Fibroblast of lung (primary cell): Measurements from ENCODE around the gene TRPM7. TPM values are rescaled to one million over a fixed set of nuclear protein-coding genes. Genes with fewer than 3 reads are reported as not detected.
A peak's percentile ranks its signal among the peaks of the same experiment; 100 is the strongest.

Experiments used
- DNase-seq, 2 donors: peaks; one replicate each; pipeline versions ENCODE4 v3.0.0 to v3.0.0-alpha.2; 2010; ENCODE audit warnings: low read depth in 2 of 2
- H2AFZ ChIP-seq: 2 replicates; pipeline ENCODE4 v1.5.1; 2012; ENCODE audit warnings: low read length, control low read depth, inconsistent platforms
- H3K27ac ChIP-seq: 2 replicates; pipeline ENCODE4 v1.5.1; 2011; ENCODE audit warnings: low read length, control low read depth; ENCODE audit not compliant: insufficient read depth
- H3K27me3 ChIP-seq: 2 replicates; pipeline ENCODE4 v1.5.1; 2011; ENCODE audit warnings: mild to moderate bottlenecking, low read length; ENCODE audit not compliant: control insufficient read depth, insufficient read depth
- H3K36me3 ChIP-seq: 2 replicates; pipeline ENCODE4 v1.5.1; 2011; ENCODE audit warnings: low read length; ENCODE audit not compliant: control insufficient read depth, insufficient read depth
- H3K4me1 ChIP-seq: 2 replicates; pipeline ENCODE4 v1.5.1; 2011; ENCODE audit warnings: low read length; ENCODE audit not compliant: control insufficient read depth, insufficient read depth; ENCODE audit errors: extremely low read depth
- H3K4me2 ChIP-seq: 2 replicates; pipeline ENCODE4 v1.5.1; 2011; ENCODE audit warnings: low read length, control low read depth; ENCODE audit not compliant: insufficient read depth; ENCODE audit errors: extremely low read depth
- H3K4me3 ChIP-seq, 4 experiments: fragments of 200-600 bp in 1 of 4; sonication (generic) in 1 of 4; replicated peaks in 1 of 4; 2 replicates each; pipeline ENCODE4 v1.5.1; 2011 to 2016; ENCODE audit warnings: low read length in 4 of 4, low read depth in 3 of 4, mild to moderate bottlenecking in 3 of 4, control low read depth in 2 of 4, inconsistent platforms in 1 of 4, mixed read lengths in 1 of 4; ENCODE audit not compliant: insufficient read depth in 1 of 4; ENCODE audit errors: control extremely low read depth in 1 of 4
- H3K79me2 ChIP-seq: 2 replicates; pipeline ENCODE4 v1.5.1; 2012; ENCODE audit warnings: mild to moderate bottlenecking, low read length, inconsistent platforms; ENCODE audit not compliant: control insufficient read depth, insufficient read depth
- H3K9ac ChIP-seq: 2 replicates; pipeline ENCODE4 v1.5.1; 2011; ENCODE audit warnings: mild to moderate bottlenecking, low read length, control low read depth; ENCODE audit not compliant: insufficient read depth
- H3K9me3 ChIP-seq: 2 replicates; pipeline ENCODE4 v1.5.1; 2012; ENCODE audit warnings: low read depth, low read length; ENCODE audit not compliant: control insufficient read depth, insufficient read depth
- H4K20me1 ChIP-seq: 2 replicates; pipeline ENCODE4 v1.5.1; 2011; ENCODE audit warnings: low read length; ENCODE audit not compliant: control insufficient read depth, insufficient read depth; ENCODE audit errors: extremely low read depth
- EZH2 ChIP-seq: IDR thresholded peaks from 2 replicates; pipeline ENCODE4 v1.5.1; 2012; ENCODE audit warnings: low read length, control low read depth, mild to moderate bottlenecking; ENCODE audit errors: missing control alignments
- polyA plus RNA-seq, 2 donors: library from polyadenylated mRNA; depleted of rRNA in 1 of 2; stranded (reverse) in 1 of 2; unstranded in 1 of 2; fragments of >200 nt; gene quantifications; 2 replicates each; pipeline ENCODE4 v1.2.1, GENCODE V29; 2011 to 2012; ENCODE audit warnings: missing spikeins in 1 of 2
- total RNA-seq: library from RNA; depleted of rRNA; stranded (reverse); fragments of >200 nt; gene quantifications from 2 replicates; pipeline ENCODE4 v1.2.1, GENCODE V29; 2014
- TF ChIP-seq, protein P1 (sequence below), 2 donors: IDR thresholded peaks in 1 of 2; conservative IDR thresholded peaks in 1 of 2; 1 replicate in 1 of 2; 2 replicates in 1 of 2; pipeline ENCODE4 v1.5.1; 2011 to 2012; ENCODE audit warnings: low read length in 2 of 2, control low read depth in 1 of 2, inconsistent platforms in 1 of 2, low read depth in 1 of 2, mild to moderate bottlenecking in 1 of 2

TRPM7 gene
- total and polyA plus RNA-seq, 2 donors (not counting 1 experiment from before 2014, with no cell fraction given) = 30.3 to 64.4 TPM

GRCh38 chr15:50531766-50532165 lies 154.8 kb downstream of the TRPM7 start:
- no peaks in the 10 kb centered on the region for H3K9me3 ChIP-seq
- H3K4me3 ChIP-seq = no peak overlapping the region
- no peaks in the 10 kb centered on the region for H3K79me2 ChIP-seq
- H3K27ac ChIP-seq = no peak overlapping the region
- no peak for TF ChIP-seq EZH2
- TF ChIP-seq, protein P1, sequence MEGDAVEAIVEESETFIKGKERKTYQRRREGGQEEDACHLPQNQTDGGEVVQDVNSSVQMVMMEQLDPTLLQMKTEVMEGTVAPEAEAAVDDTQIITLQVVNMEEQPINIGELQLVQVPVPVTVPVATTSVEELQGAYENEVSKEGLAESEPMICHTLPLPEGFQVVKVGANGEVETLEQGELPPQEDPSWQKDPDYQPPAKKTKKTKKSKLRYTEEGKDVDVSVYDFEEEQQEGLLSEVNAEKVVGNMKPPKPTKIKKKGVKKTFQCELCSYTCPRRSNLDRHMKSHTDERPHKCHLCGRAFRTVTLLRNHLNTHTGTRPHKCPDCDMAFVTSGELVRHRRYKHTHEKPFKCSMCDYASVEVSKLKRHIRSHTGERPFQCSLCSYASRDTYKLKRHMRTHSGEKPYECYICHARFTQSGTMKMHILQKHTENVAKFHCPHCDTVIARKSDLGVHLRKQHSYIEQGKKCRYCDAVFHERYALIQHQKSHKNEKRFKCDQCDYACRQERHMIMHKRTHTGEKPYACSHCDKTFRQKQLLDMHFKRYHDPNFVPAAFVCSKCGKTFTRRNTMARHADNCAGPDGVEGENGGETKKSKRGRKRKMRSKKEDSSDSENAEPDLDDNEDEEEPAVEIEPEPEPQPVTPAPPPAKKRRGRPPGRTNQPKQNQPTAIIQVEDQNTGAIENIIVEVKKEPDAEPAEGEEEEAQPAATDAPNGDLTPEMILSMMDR (conservative IDR thresholded peaks at IDR 0.05 in 1 of 2, IDR thresholded peaks at IDR 0.05 in 1 of 2; ENCODE audit: low read depth in 1 of 2, low read length in 2 of 2) = no peak
- H3K27me3 ChIP-seq = no peaks in the 10 kb centered on the region
- H2AFZ ChIP-seq = peak overlapping the region; percentile 57
- no peaks in the 10 kb centered on the region for H3K4me1 ChIP-seq
- no peak for DNase-seq
- peak overlapping the region; percentile 25 for H3K4me2 ChIP-seq
- no peaks in the 10 kb centered on the region for H4K20me1 ChIP-seq
- H3K36me3 ChIP-seq = no peaks in the 10 kb centered on the region
- no peak overlapping the region for H3K9ac ChIP-seq

GRCh38 chr15:50531163-50531562 lies 155.4 kb downstream of the TRPM7 start:
- no peak overlapping the region for H3K27ac ChIP-seq
- no peak for TF ChIP-seq EZH2
- TF ChIP-seq, protein P1 (conservative IDR thresholded peaks at IDR 0.05 in 1 of 2, IDR thresholded peaks at IDR 0.05 in 1 of 2; ENCODE audit: low read depth in 1 of 2, low read length in 2 of 2) = no peak
- H2AFZ ChIP-seq = no peak overlapping the region
- no peak overlapping the region for H3K4me2 ChIP-seq
- H3K4me1 ChIP-seq = no peaks in the 10 kb centered on the region
- no peaks in the 10 kb centered on the region for H3K79me2 ChIP-seq
- no peaks in the 10 kb centered on the region for H3K36me3 ChIP-seq
- no peak for DNase-seq
- no peaks in the 10 kb centered on the region for H3K9me3 ChIP-seq
- no peak overlapping the region for H3K9ac ChIP-seq
- no peaks in the 10 kb centered on the region for H4K20me1 ChIP-seq
- no peak overlapping the region for H3K4me3 ChIP-seq
- H3K27me3 ChIP-seq = no peaks in the 10 kb centered on the region

- no peak for DNase-seq
- Histone ChIP-seq H3K79me2 (no peaks in the 10 kb centered on the region), H2AFZ (no peak overlapping the region), H4K20me1 (no peaks in the 10 kb centered on the region), H3K9me3 (no peaks in the 10 kb centered on the region), H3K4me3 (no peak overlapping the region), H3K27ac (no peak overlapping the region), H3K4me2 (no peak overlapping the region), H3K27me3 (no peaks in the 10 kb centered on the region), H3K4me1 (no peaks in the 10 kb centered on the region), H3K36me3 (no peaks in the 10 kb centered on the region), H3K9ac (no peak overlapping the region)
- TF ChIP-seq, protein P1 (conservative IDR thresholded peaks at IDR 0.05 in 1 of 2, IDR thresholded peaks at IDR 0.05 in 1 of 2; ENCODE audit: low read depth in 1 of 2, low read length in 2 of 2) = no peak
- TF ChIP-seq EZH2 = no peak
These were observed 162.7 kb downstream of the TRPM7 start for GRCh38 chr15:50523851-50524251.
